GM12878 (cell line): Measurements from ENCODE around the gene RNFT2. TPM values are rescaled to one million over a fixed set of nuclear protein-coding genes. Genes with fewer than 3 reads are reported as not detected.

Experiments used
- ATAC-seq: fragments of 200-7000 bp; cut with Tn5 transposase; 3 replicates; pipeline ENCODE4 v1.9.1; 2020; ENCODE audit warnings: mild to moderate bottlenecking, moderate library complexity
- BruUV-seq: library from RNA; stranded (reverse); fragments of 400-500 nt; replicated peaks from 2 replicates; lab custom pipeline; 2021; lab: Mats Ljungman, UMichigan
- CTCF ChIA-PET: fragments of 300-600 bp; sonication (Branson Sonifier 250); formaldehyde crosslinking; extraction: SDS; loops from one replicate; lab custom pipeline; 2021; ENCODE audit warnings: inconsistent platforms; lab: Yijun Ruan, JAX
- POLR2A ChIA-PET: fragments of 350-600 bp; formaldehyde crosslinking; extraction: SDS; loops from one replicate; lab custom pipeline; 2021; ENCODE audit warnings: inconsistent platforms; lab: Charles Lee
- RAD21 ChIA-PET: fragments of 300-600 bp; sonication (Branson Sonifier 250); formaldehyde crosslinking; loops from one replicate; lab custom pipeline; 2023; ENCODE audit warnings: antibody characterized with exemption; ENCODE audit not compliant: unreplicated experiment; lab: Charles Lee
- SMC1A ChIA-PET: fragments of 300-600 bp; sonication (Branson Sonifier 250); formaldehyde crosslinking; loops from one replicate; lab custom pipeline; 2023; ENCODE audit not compliant: unreplicated experiment, uncharacterized antibody; lab: Charles Lee
- DNase-seq: peaks from one replicate; pipeline ENCODE4 v3.0.0-alpha.2; 2011; ENCODE audit warnings: low read depth, low spot score
- FAIRE-seq: peaks from 3 replicates; lab custom pipeline; 2011; peaks lifted over from hg19 to GRCh38; lab: Jason Lieb, UNC
- H2AFZ ChIP-seq: 2 replicates; pipeline ENCODE4 v1.6.0; 2011; ENCODE audit warnings: low read depth, low read length, control low read depth; ENCODE audit not compliant: control insufficient read depth
- H3K27ac ChIP-seq: 2 replicates; pipeline ENCODE4 v1.5.1; 2011; ENCODE audit warnings: control low read depth; ENCODE audit not compliant: control insufficient read depth, insufficient read depth
- H3K27me3 ChIP-seq, 2 experiments: replicated peaks in 1 of 2; 2 replicates each; pipeline versions ENCODE4 v1.6.0 to v1.6.1; 2011; ENCODE audit warnings: low read length in 1 of 2; ENCODE audit not compliant: control insufficient read depth in 2 of 2, insufficient read depth in 2 of 2
- H3K36me3 ChIP-seq, 2 experiments: 2 replicates each; pipeline ENCODE4 v1.5.1; 2011; ENCODE audit warnings: low read length in 1 of 2; ENCODE audit not compliant: control insufficient read depth in 2 of 2, insufficient read depth in 2 of 2
- H3K4me1 ChIP-seq: 2 replicates; pipeline ENCODE4 v1.6.1; 2011; ENCODE audit warnings: mild to moderate bottlenecking, low read length, moderate library complexity, mixed read lengths; ENCODE audit not compliant: control insufficient read depth, insufficient read depth
- H3K4me2 ChIP-seq: 2 replicates; pipeline ENCODE4 v1.6.0; 2011; ENCODE audit warnings: control low read depth; ENCODE audit not compliant: control insufficient read depth, insufficient read depth
- H3K4me3 ChIP-seq: fragments of 200-600 bp; sonication (generic); 2 replicates; pipeline ENCODE4 v1.5.1; 2016
- H3K79me2 ChIP-seq: 2 replicates; pipeline ENCODE4 v1.6.0; 2011; ENCODE audit warnings: low read length; ENCODE audit not compliant: control insufficient read depth, insufficient read depth
- H3K9ac ChIP-seq: 2 replicates; pipeline ENCODE4 v1.8.0; 2011; ENCODE audit warnings: low read length, control low read depth, mixed read lengths; ENCODE audit not compliant: control insufficient read depth, insufficient read depth
- H3K9me3 ChIP-seq: replicated peaks from 3 replicates; pipeline ENCODE4 v1.5.1; 2011; ENCODE audit warnings: mild to moderate bottlenecking, low read length; ENCODE audit not compliant: control insufficient read depth, insufficient read depth
- H4K20me1 ChIP-seq: 2 replicates; pipeline ENCODE4 v1.6.0; 2011; ENCODE audit not compliant: control insufficient read depth, insufficient read depth
- BACH1 ChIP-seq: fragments of 450-650 bp; IDR thresholded peaks from 2 replicates; pipeline ENCODE4 v1.6.1; 2017; ENCODE audit warnings: mild to moderate bottlenecking, borderline replicate concordance
- EED ChIP-seq: sonication (generic); IDR thresholded peaks from 2 replicates; pipeline ENCODE4 v1.6.1; 2016; ENCODE audit warnings: antibody characterized with exemption, low read depth
- GABPA ChIP-seq: IDR thresholded peaks from 2 replicates; pipeline ENCODE4 v1.6.1; 2014; ENCODE audit warnings: antibody characterized with exemption, low read depth, mild to moderate bottlenecking, inconsistent platforms
- HDGF ChIP-seq: fragments of 450-650 bp; IDR thresholded peaks from 2 replicates; pipeline ENCODE4 v1.6.1; 2016; ENCODE audit warnings: antibody characterized with exemption
- MEF2A ChIP-seq: IDR thresholded peaks from 2 replicates; pipeline ENCODE4 v1.6.1; 2011; ENCODE audit warnings: low read depth, mild to moderate bottlenecking, low read length, moderate library complexity; ENCODE audit not compliant: insufficient read depth
- NFYB ChIP-seq: IDR thresholded peaks from 2 replicates; pipeline ENCODE4 v1.6.1; 2011; ENCODE audit warnings: low read depth, mild to moderate bottlenecking, low read length, improper control_type of control experiment, moderate library complexity; ENCODE audit not compliant: insufficient read depth
- POLR2AphosphoS5 ChIP-seq: IDR thresholded peaks from 2 replicates; pipeline ENCODE4 v1.6.1; 2011; ENCODE audit warnings: mild to moderate bottlenecking, low read length, inconsistent platforms
- RFX5 ChIP-seq: IDR thresholded peaks from 2 replicates; pipeline ENCODE4 v1.6.1; 2011; ENCODE audit warnings: low read depth, low read length, improper control_type of control experiment
- STAT3 ChIP-seq: IDR thresholded peaks from 2 replicates; pipeline ENCODE4 v1.6.1; 2011; ENCODE audit warnings: low read depth, low read length, improper control_type of control experiment
- ZNF217 ChIP-seq: fragments of 450-650 bp; IDR thresholded peaks from 2 replicates; pipeline ENCODE4 v1.6.1; 2017; ENCODE audit warnings: antibody characterized with exemption, mild to moderate bottlenecking
- WGBS: methylation state at CpG from one replicate; pipeline ENCODE4 v1.1.6; 2016; ENCODE audit warnings: low lambda C conversion rate; ENCODE audit not compliant: insufficient replicate concordance, insufficient coverage; ENCODE audit errors: missing lambda C conversion rate; 5-methylcytosine and 5-hydroxymethylcytosine counted together
- in situ Hi-C: fragments of 300-500 bp; cut with MboI; formaldehyde crosslinking; loops from 9 replicates; pipeline ENCODE4 v1.14.3; 2018; ENCODE audit warnings: mixed read lengths
- intact Hi-C: fragments of 100-400 bp; cut with micrococcal nuclease; formaldehyde crosslinking; loops from one replicate; pipeline ENCODE4 v1.14.2; 2022; ENCODE audit not compliant: unreplicated experiment
- polyA plus RNA-seq, 11 experiments: library from polyadenylated mRNA; depleted of rRNA in 4 of 11; unstranded in 6 of 11; stranded (reverse) in 5 of 11; fragments of >200 nt; fragmentation: Nextera tagmentation in 4 of 11; fragmentation: Illumina TruSeq in 1 of 11; extraction: Ambion mirVana in 4 of 11; extraction: Trizol in 1 of 11; gene quantifications; 1 replicate in 1 of 11; 2 replicates in 10 of 11; pipeline versions ENCODE4 v1.2.1 to v1.2.3, GENCODE V29; 2011 to 2016; ENCODE audit warnings: inconsistent platforms in 2 of 11, missing spikeins in 2 of 11, low read depth in 1 of 11
- total RNA-seq, 4 experiments: library from RNA; depleted of rRNA in 3 of 4; stranded (reverse); fragments of >200 nt in 3 of 4; fragmentation: Illumina TruSeq in 1 of 4; extraction: Trizol in 1 of 4; gene quantifications; 2 replicates each; pipeline versions ENCODE4 v1.2.1 to v1.2.3, GENCODE V29; 2013 to 2021
- TF ChIP-seq, protein P1 (sequence below): fragments of 450-650 bp; IDR thresholded peaks from 2 replicates; pipeline ENCODE4 v1.6.1; 2017; ENCODE audit warnings: low read depth, mild to moderate bottlenecking, moderate library complexity
- TF ChIP-seq, protein P2 (sequence below): fragments of 450-650 bp; IDR thresholded peaks from 2 replicates; pipeline ENCODE4 v1.6.1; 2017; ENCODE audit warnings: mild to moderate bottlenecking

Gene RNFT2
- total and polyA plus RNA-seq, 10 of the 15 experiments (the other 5 are each of a cell fraction or from before 2014, with no cell fraction given), result 2.5 to 17.3 (median 9.7) TPM

DNA sequence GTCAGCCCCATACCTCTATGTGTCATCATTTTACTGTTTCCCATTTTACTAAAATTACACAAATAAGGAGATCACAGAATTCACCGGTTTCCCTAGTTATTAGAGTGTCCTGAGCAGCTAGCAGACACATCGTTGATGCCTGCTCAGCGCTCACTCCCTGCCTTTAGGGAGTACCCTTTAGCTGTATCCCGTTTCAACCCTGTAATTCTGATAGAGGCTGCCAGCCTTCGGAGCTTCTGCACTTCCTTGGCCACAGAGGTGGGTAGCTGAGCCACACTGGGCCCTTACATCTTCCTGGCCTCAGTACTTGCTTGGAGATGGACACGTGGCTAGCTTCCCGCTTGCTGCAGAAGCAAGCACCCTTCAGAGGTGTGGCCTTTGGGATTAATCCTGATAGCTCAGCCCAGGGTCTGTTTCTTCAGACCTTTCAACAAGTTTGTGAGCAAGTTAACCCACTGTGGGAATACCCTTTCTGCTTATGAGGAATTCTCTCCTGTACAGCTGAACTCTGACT lies 158.4 kb downstream of the RNFT2 start:
- no TSS peak for BruUV-seq
- DNase-seq, result no peak
- ChIA-PET RAD21 (no interaction called here), CTCF (interaction anchor here (0.6 to 1.0 kb wide), 2 partner anchors 33 to 224 kb away, joined by 3 to 4 read pairs; no protein-coding TSS in a partner anchor), POLR2A (no interaction called here), SMC1A (no interaction called here)
- Histone ChIP-seq H3K4me2 (no peak overlapping the region), H3K27me3 (no peaks in the 10 kb centered on the region; a peak in 1 of 4 replicates), H3K79me2 (no peaks in the 10 kb centered on the region), H2AFZ (no peak overlapping the region), H3K4me1 (no peaks in the 10 kb centered on the region), H3K9me3 (no peaks in the 10 kb centered on the region), H3K36me3 (no peaks in the 10 kb centered on the region), H3K9ac (no peak overlapping the region), H3K4me3 (no peak overlapping the region), H4K20me1 (no peaks in the 10 kb centered on the region), H3K27ac (no peak overlapping the region)
- 37% methylated on average over 7 of the region's 7 CpGs for WGBS
- no peak for ATAC-seq
- FAIRE-seq, result no peak
- intact Hi-C loops (no loop called here), in situ Hi-C loops (no loop called here)
- TF ChIP-seq STAT3 (no peak), NFYB (no peak), EED (no peak), HDGF (no peak), ZNF217 (no peak), MEF2A (no peak), RFX5 (no peak), BACH1 (no peak), POLR2AphosphoS5 (no peak), GABPA (no peak)
- TF ChIP-seq, protein P1, sequence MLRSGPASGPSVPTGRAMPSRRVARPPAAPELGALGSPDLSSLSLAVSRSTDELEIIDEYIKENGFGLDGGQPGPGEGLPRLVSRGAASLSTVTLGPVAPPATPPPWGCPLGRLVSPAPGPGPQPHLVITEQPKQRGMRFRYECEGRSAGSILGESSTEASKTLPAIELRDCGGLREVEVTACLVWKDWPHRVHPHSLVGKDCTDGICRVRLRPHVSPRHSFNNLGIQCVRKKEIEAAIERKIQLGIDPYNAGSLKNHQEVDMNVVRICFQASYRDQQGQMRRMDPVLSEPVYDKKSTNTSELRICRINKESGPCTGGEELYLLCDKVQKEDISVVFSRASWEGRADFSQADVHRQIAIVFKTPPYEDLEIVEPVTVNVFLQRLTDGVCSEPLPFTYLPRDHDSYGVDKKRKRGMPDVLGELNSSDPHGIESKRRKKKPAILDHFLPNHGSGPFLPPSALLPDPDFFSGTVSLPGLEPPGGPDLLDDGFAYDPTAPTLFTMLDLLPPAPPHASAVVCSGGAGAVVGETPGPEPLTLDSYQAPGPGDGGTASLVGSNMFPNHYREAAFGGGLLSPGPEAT, result no peak
- TF ChIP-seq, protein P2, sequence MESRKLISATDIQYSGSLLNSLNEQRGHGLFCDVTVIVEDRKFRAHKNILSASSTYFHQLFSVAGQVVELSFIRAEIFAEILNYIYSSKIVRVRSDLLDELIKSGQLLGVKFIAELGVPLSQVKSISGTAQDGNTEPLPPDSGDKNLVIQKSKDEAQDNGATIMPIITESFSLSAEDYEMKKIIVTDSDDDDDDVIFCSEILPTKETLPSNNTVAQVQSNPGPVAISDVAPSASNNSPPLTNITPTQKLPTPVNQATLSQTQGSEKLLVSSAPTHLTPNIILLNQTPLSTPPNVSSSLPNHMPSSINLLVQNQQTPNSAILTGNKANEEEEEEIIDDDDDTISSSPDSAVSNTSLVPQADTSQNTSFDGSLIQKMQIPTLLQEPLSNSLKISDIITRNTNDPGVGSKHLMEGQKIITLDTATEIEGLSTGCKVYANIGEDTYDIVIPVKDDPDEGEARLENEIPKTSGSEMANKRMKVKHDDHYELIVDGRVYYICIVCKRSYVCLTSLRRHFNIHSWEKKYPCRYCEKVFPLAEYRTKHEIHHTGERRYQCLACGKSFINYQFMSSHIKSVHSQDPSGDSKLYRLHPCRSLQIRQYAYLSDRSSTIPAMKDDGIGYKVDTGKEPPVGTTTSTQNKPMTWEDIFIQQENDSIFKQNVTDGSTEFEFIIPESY, result no peak
